ENCODE measurements around the gene TP53TG5.

- TF ChIP-seq CTCF (IDR thresholded peaks at IDR 0.05) (no peak), POLR2A (IDR thresholded peaks at IDR 0.05) (no peak)
These were observed 47.6 kb downstream of the TP53TG5 start for GRCh38 chr20:45330476-45330875.
